ENCODE results near the gene ID4.

Gene ID4

DNA sequence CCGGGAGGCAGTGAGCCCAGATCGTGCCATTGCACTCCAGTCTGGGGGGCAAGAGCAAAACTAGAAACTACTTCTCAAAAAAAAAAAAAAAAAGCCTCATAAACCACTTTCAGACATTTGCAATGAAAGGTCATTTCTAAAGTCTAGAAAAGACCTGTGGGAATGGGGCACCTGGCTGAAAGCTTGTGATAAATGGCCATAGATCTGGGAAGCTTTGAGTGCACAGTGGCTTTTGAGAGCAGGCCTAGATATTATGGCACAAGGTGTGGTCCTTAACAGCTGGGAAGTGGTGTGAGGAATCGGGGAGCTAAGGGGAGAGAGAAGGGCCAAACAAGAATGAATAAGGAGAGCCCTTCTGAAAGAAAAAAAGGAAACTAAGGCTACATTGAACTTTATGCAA, 33.2 kb downstream of the ID4 start:
- H3K4me2 ChIP-seq (ENCODE audit: low read depth, low read length, poor library complexity, severe bottlenecking): no peak overlapping the region
- TF ChIP-seq EZH2phosphoT487 (IDR thresholded peaks at IDR 0.05; ENCODE audit: borderline replicate concordance): no peak
- no peaks in the 10 kb centered on the region for H3K4me1 ChIP-seq (ENCODE audit: insufficient read depth, low read length, poor library complexity, severe bottlenecking)
- no peaks in the 10 kb centered on the region for H4K20me1 ChIP-seq (ENCODE audit: insufficient read depth, low read length, poor library complexity, severe bottlenecking)
- no peak overlapping the region for H2AFZ ChIP-seq (ENCODE audit: low read length)
- H3K9me3 ChIP-seq (ENCODE audit: insufficient read depth, low read depth, low read length): no peaks in the 10 kb centered on the region
- no peak overlapping the region for H3K9ac ChIP-seq (ENCODE audit: low read depth, low read length, poor library complexity, severe bottlenecking)
- no peaks in the 10 kb centered on the region for H3K36me3 ChIP-seq (ENCODE audit: insufficient read depth, low read length)
- H3K27me3 ChIP-seq (ENCODE audit: insufficient read depth, low read length, poor library complexity, severe bottlenecking): no peaks in the 10 kb centered on the region
- H3K4me3 ChIP-seq (ENCODE audit: low read length, poor library complexity, severe bottlenecking): no peak overlapping the region
- no peaks in the 10 kb centered on the region for H3F3A ChIP-seq (ENCODE audit: low read depth)
- no peaks in the 10 kb centered on the region for H3K79me2 ChIP-seq (ENCODE audit: insufficient read depth, low read length)
- no peaks in the 10 kb centered on the region for H3K9me2 ChIP-seq (replicated peaks; ENCODE audit: low read depth, low read length)

DNA sequence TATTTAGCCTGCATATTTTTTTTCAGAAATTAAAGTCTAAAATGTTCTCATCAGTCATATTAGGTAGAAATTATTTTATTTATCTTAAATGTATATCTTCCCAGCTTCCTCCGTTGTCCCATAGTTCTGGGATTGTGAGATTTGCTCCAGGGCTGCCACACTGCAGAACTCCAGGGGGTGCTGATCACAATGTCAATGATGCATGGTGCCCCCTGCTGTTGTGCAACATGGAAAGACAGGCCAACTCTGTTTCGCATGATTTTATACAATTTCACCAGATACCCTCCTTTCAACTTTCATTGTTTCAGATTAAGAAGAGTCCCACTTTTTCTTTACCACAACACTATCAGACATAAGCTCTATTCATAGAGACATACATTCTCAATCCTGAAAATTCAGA, 35.9 kb downstream of the ID4 start:
- H3K36me3 ChIP-seq (ENCODE audit: insufficient read depth, low read length): no peaks in the 10 kb centered on the region
- H3K4me2 ChIP-seq (ENCODE audit: low read depth, low read length, poor library complexity, severe bottlenecking): no peak overlapping the region
- no peaks in the 10 kb centered on the region for H3K9me3 ChIP-seq (ENCODE audit: insufficient read depth, low read depth, low read length)
- no peak overlapping the region for H3K9ac ChIP-seq (ENCODE audit: low read depth, low read length, poor library complexity, severe bottlenecking)
- no peaks in the 10 kb centered on the region for H3K4me1 ChIP-seq (ENCODE audit: insufficient read depth, low read length, poor library complexity, severe bottlenecking)
- no peak overlapping the region for H3K4me3 ChIP-seq (ENCODE audit: low read length, poor library complexity, severe bottlenecking)
- no peaks in the 10 kb centered on the region for H3K27me3 ChIP-seq (ENCODE audit: insufficient read depth, low read length, poor library complexity, severe bottlenecking)
- H3K79me2 ChIP-seq (ENCODE audit: insufficient read depth, low read length): no peaks in the 10 kb centered on the region
- no peaks in the 10 kb centered on the region for H3F3A ChIP-seq (ENCODE audit: low read depth)
- no peaks in the 10 kb centered on the region for H4K20me1 ChIP-seq (ENCODE audit: insufficient read depth, low read length, poor library complexity, severe bottlenecking)
- no peak for TF ChIP-seq EZH2phosphoT487 (IDR thresholded peaks at IDR 0.05; ENCODE audit: borderline replicate concordance)
- TF ChIP-seq, protein P1, sequence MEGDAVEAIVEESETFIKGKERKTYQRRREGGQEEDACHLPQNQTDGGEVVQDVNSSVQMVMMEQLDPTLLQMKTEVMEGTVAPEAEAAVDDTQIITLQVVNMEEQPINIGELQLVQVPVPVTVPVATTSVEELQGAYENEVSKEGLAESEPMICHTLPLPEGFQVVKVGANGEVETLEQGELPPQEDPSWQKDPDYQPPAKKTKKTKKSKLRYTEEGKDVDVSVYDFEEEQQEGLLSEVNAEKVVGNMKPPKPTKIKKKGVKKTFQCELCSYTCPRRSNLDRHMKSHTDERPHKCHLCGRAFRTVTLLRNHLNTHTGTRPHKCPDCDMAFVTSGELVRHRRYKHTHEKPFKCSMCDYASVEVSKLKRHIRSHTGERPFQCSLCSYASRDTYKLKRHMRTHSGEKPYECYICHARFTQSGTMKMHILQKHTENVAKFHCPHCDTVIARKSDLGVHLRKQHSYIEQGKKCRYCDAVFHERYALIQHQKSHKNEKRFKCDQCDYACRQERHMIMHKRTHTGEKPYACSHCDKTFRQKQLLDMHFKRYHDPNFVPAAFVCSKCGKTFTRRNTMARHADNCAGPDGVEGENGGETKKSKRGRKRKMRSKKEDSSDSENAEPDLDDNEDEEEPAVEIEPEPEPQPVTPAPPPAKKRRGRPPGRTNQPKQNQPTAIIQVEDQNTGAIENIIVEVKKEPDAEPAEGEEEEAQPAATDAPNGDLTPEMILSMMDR (conservative IDR thresholded peaks at IDR 0.05; ENCODE audit: low read length): peak; percentile 52
- H3K9me2 ChIP-seq (replicated peaks; ENCODE audit: low read depth, low read length): no peaks in the 10 kb centered on the region
- no peak overlapping the region for H2AFZ ChIP-seq (ENCODE audit: low read length)

DNA sequence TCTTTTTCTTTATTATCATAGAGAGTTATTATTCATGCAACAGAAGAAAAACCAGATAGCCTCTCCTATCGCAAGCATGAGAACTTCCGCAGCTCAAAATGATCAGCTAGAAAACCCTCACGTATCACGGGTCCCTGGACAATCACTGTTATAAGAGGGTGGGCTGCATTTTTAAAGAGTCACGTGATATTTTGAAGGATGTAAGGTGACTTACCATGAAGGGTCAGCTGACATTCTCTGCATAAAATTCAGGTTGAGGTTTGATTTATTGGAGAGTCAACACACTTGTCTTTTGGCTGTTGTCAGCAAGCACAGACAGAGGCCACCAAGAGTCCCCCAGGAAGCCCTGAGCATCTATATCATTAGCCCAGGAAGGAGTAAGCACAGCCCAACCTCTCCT, 39.5 kb downstream of the ID4 start:
- Histone ChIP-seq H3K9me3 (ENCODE audit: insufficient read depth, low read depth, low read length) (no peaks in the 10 kb centered on the region), H2AFZ (ENCODE audit: low read length) (no peak overlapping the region), H3K36me3 (ENCODE audit: insufficient read depth, low read length) (no peaks in the 10 kb centered on the region), H3K9ac (ENCODE audit: low read depth, low read length, poor library complexity, severe bottlenecking) (no peak overlapping the region), H3K4me1 (ENCODE audit: insufficient read depth, low read length, poor library complexity, severe bottlenecking) (no peaks in the 10 kb centered on the region), H3K4me2 (ENCODE audit: low read depth, low read length, poor library complexity, severe bottlenecking) (no peak overlapping the region), H3F3A (ENCODE audit: low read depth) (no peaks in the 10 kb centered on the region), H3K79me2 (ENCODE audit: insufficient read depth, low read length) (no peaks in the 10 kb centered on the region), H3K9me2 (replicated peaks; ENCODE audit: low read depth, low read length) (no peaks in the 10 kb centered on the region), H4K20me1 (ENCODE audit: insufficient read depth, low read length, poor library complexity, severe bottlenecking) (no peaks in the 10 kb centered on the region), H3K4me3 (ENCODE audit: low read length, poor library complexity, severe bottlenecking) (no peak overlapping the region), H3K27me3 (ENCODE audit: insufficient read depth, low read length, poor library complexity, severe bottlenecking) (no peaks in the 10 kb centered on the region)
- TF ChIP-seq, protein P1 (conservative IDR thresholded peaks at IDR 0.05; ENCODE audit: low read length): no peak
- TF ChIP-seq EZH2phosphoT487 (IDR thresholded peaks at IDR 0.05; ENCODE audit: borderline replicate concordance): no peak

DNA sequence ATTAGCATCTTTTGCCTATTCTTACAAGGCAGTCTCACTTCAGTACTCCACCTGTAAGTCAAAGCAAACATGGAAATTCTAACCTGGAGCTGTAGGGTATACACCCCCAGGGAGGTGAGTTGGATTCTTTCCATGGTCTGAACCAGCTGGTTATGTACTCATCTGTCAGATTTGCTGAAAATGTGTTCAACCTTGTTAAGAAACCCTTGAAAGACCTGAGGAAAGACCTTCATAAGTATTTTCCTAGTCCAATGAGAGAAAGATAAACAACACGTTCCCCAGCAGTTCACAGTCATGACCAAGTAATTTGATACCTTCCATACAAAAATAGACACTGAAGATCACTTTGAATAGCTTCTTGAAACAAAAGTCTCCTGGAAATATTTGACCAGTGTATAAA, 42.5 kb downstream of the ID4 start:
- H3K27me3 ChIP-seq (ENCODE audit: insufficient read depth, low read length, poor library complexity, severe bottlenecking): no peaks in the 10 kb centered on the region
- H3K4me3 ChIP-seq (ENCODE audit: low read length, poor library complexity, severe bottlenecking): no peak overlapping the region

More for the DNA sequence above, 42.5 kb downstream of the ID4 start:
- TF ChIP-seq EZH2phosphoT487 (IDR thresholded peaks at IDR 0.05; ENCODE audit: borderline replicate concordance): no peak
- TF ChIP-seq, protein P1 (conservative IDR thresholded peaks at IDR 0.05; ENCODE audit: low read length): no peak
- Histone ChIP-seq H3K4me2 (ENCODE audit: low read depth, low read length, poor library complexity, severe bottlenecking) (no peak overlapping the region), H3K4me1 (ENCODE audit: insufficient read depth, low read length, poor library complexity, severe bottlenecking) (no peaks in the 10 kb centered on the region), H3K79me2 (ENCODE audit: insufficient read depth, low read length) (no peaks in the 10 kb centered on the region), H4K20me1 (ENCODE audit: insufficient read depth, low read length, poor library complexity, severe bottlenecking) (no peaks in the 10 kb centered on the region), H3K9me2 (replicated peaks; ENCODE audit: low read depth, low read length) (no peaks in the 10 kb centered on the region), H2AFZ (ENCODE audit: low read length) (no peak overlapping the region), H3K9me3 (ENCODE audit: insufficient read depth, low read depth, low read length) (no peaks in the 10 kb centered on the region), H3K9ac (ENCODE audit: low read depth, low read length, poor library complexity, severe bottlenecking) (no peak overlapping the region), H3K36me3 (ENCODE audit: insufficient read depth, low read length) (no peaks in the 10 kb centered on the region), H3F3A (ENCODE audit: low read depth) (no peaks in the 10 kb centered on the region)

Data from Loucy (cell line).